GM19455 (cell line): Measurements from ENCODE around the gene EHMT1.
"Not testable (repeated sequence)": the region's sequence is repeated elsewhere in the genome, so short reads cannot be mapped to it uniquely, and the experiment has no call there.

Experiments used
- ATAC-seq: cut with Tn5 transposase; IDR thresholded peaks from one replicate; pipeline ENCODE4 v1.9.1; 2021; ENCODE audit not compliant: unreplicated experiment

The EHMT1 gene

DNA sequence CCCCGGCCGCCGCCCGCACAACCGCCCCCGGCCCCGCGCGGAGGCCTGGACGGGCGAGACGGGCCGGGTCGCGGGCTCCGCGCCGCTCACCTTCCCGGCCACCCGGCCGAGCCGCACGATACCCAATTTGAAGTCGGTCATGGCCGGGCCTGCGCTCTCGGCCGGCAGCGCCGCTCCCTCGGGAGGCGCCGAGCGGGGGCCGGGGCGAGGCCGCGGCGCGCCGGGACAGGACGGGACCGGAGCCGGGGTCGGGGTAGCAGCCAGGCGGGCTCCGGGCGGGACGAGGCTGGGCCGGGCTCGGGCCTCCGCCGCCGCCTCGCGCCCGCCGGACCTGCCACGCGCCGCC lies 28.7 kb upstream of the EHMT1 start:
- ATAC-seq, result peak; percentile 21

- ATAC-seq, result peak; percentile 75
These were observed 28.1 kb upstream of the EHMT1 start, which contains the start of gene ZMYND19 for GRCh38 chr9:137590469-137591383. TSS of gene ZMYND19 (minus strand) at chr9:137590512. CDS start at chr9:137590263, 249 bp downstream.

- ATAC-seq, result no peak
These were observed 26.0 kb upstream of the EHMT1 start for GRCh38 chr9:137592767-137593166.

GRCh38 chr9:137593176-137593575 lies 25.6 kb upstream of the EHMT1 start:
- no peak for ATAC-seq

DNA sequence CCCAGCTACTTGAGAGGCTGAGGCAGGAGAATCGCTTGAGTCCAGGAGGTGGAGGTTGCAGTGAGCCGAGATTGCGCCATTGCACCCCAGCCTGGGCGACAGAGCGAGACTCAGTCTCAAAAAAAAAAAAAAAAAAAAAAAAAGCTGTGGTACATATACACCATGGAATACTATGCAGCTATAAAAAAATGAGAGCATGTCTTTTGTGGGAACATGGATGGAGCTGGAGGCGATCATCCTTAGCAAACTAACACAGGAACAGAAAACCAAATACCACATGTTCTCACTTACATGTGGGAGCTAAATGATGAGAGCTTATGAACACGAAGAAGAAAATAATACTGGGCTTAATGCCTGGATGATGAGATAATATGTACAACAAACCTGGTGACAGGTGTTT lies 22.2 kb upstream of the EHMT1 start:
- not testable (repeated sequence) for ATAC-seq

DNA sequence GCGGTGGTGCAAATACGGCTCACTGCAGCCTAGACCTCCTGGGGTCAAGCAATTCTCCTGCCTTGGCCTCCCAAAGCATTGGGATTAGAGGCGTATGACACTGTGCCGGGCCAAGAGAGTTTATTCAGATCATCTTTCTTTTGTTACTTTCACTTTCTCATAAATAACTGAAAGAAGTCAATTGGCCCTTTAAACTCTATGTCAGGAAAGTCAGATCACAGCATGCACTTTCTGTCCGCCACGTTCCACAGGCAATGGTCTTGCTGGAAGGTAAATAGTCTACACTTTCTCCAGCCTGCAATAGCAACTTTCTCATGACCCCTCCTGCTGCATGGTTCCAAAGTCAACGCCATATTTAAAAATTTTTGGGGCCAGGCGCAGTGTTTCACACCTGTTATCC lies 19.9 kb upstream of the EHMT1 start:
- ATAC-seq, result no peak

- ATAC-seq, result no peak
These were observed 16.1 kb upstream of the EHMT1 start for GRCh38 chr9:137602661-137603060.

DNA sequence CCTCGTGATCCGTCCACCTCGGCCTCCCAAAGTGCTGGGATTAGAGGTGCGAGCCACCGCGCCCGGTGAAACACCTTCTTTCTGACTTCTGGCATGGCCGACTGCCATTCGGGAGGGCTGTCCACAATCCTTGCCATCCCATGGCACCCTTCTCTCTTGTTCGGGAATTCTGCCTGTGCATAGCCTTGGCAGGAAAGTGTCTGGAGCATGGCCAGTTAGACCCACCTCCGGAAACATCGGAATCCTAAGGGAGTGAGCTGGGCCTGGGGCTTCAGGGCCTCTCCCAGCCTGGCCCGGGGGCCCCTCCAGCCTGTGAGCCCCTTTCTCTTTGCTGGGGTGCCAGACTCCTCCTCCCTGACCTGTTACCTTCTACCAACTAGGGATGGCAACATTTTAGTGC lies 14.9 kb upstream of the EHMT1 start:
- no peak for ATAC-seq

GRCh38 chr9:137604345-137605086 lies 14.3 kb upstream of the EHMT1 start:
- no peak for ATAC-seq

DNA sequence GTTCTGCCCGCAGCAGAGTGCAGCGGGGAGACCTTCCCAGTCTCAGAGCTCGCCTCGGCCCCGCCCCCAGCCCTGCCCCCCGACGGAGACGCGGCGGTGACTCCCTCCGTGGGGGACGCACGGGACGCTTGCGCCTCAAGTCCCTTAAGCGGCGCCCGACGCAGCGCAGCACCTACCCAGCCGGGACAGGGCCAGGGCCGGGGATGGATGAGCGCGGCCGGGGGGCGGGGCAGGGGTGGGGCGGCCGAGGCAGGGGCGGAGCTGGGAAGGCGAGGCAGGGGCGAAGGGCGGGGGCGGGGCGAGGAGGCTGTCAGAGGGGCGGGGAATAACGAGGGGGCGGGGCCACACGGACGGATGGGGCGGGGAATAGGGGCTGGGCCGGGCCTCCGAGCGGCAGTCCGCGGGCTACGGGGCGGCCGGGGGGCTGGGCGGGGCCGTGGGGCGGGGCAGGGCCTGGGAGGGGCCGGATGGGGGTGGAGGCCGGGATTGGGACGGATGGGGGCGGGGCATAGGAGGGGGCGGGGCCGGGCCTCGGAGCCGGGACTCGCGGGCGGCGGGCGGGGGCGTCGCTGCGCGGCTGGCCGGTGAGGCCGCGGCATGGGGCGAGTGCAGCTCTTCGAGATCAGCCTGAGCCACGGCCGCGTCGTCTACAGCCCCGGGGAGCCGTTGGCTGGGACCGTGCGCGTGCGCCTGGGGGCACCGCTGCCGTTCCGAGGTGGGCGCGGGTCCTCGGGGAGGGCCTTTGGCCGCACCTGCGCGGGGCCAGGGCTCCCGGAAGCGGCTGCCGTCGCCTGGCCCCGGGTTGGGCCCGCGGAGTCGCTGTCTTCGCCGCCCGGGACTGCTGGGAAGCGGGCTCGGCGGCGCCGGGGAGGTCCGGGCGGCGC lies 13.4 kb upstream of the EHMT1 start, which contains the start of gene ARRDC1:
Gene ARRDC1, plus strand, starts transcription at position 566 of the 884 bp plus-strand sequence. Its CDS starts 32 bp downstream, at position 598.
- peak; percentile 64 for ATAC-seq

GRCh38 chr9:137606005-137606621 lies 12.7 kb upstream of the EHMT1 start:
- peak; percentile 21 for ATAC-seq

DNA sequence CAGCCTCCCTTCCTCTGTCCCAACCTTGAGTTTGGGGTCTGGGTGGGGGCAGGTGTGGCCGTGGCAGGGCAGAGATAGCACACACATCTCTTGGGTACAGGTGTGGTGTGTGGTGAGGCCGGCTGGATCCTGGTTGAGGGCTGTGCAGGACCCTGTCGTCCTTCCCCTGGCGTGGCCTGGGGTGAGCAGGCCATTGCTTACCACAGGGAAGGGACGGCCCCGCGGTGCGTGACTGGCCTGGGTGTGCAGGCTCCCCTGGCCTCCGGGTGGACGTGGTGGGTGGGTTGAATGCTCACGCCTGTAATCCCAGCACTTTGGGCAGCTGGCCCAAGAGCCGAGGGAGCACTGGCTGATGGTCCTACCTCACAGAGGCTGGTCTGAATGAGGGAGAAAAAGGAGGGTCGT lies 12.1 kb upstream of the EHMT1 start:
- ATAC-seq, result no peak

DNA sequence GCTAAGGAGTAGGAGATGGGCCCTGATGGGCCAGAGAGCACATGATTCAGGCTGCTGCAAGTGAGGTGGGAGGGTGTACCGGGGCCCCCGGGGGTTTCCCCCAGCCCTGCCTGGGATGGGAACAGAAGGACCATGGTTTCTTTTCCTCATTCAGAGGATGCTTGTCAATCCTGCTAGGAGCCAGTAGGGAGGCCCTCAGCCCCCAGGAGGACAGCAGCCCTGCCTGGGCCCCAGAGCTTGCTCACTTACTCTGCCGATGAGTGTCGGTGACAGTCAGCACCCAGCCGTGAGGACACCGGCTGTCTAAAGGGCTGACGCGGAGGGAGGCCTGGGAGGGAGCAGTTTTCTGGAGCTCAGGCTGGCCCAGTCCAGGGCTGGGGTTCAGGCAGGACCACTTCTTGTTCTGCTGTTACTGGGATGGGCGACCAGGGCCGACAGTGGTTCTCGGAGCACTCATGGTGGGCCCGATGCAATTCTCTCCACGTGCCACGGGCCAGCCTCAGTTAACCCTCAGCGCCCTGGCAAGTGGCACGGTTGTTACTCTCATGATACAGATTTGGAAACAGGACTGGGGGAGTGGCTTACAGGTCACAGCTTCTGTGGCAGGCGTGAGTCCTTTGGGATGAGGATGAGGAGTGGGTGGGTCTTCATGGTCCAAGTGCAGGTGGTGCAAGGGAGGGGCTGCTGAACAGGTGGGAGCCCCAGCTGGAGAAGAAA lies 11.5 kb upstream of the EHMT1 start:
- ATAC-seq, result no peak

DNA sequence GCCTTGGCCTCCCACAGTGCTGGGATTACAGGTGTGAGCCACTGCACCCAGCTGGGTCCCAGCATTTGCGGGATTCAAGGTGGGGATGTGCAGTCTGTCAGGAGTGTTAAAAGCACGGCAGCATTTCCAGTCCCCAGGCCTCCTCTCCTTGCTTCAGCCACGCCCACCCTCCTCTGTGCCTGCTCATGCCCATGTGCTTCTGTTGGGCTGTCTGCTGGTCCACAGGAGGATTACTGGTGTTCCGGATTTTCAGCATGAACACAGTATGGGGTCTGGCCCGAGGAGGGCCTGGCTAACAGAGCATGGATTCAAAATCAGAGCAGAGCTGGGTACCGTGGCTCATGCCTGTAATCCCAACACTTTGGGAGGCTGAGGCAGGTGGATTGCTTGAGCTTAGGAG lies 7.9 kb upstream of the EHMT1 start:
- ATAC-seq, result no peak

DNA sequence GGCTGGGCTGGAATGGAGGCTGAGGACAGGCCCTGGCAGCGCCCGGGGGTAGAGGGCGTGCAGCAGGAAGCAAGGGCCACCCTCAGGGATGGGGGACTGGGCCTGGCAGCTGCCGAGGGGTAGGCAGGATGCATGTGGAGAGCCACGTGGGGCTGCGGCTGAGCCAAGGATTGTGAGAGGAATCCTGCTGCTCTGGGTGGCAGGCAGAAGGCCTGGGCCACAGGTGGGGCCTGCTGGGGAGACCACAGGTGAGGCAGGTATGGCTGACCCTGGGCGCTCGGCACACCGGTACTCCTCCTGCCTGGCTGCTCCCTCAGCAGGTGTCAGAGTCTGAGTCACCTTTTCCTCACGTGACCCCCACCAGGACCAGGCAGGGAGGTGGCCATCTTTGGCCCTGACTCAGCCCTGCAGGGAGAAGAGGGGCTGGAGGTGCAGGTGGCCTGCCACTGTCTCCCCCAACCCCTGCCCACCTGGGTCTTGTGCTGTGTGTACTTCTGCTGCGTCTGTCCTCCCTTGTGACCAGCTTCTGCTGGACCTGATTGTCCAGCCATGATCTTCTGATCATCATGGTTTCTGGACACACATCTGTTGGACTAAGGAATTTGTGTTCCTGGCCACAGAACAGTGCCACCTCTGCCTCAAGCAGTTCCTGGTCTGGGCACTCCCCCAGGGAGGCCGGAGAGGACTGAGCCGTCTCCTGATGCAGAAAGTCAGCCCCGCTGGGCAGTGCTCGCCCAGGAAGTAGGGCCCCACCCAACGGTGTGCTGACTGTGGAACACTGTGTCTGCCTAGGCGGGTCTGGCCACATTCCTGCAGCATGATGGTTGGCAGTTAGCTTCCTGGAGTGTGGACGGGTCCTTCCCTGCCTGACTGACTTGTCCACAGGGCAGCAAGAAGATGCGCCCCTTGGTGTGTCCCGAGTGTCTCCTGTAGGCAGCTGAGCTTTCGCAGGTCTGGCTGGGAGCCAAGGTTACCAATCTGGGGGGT lies 6.9 kb upstream of the EHMT1 start:
- no peak for ATAC-seq

GRCh38 chr9:137612741-137613142 lies 6.1 kb upstream of the EHMT1 start:
- ATAC-seq, result no peak

DNA sequence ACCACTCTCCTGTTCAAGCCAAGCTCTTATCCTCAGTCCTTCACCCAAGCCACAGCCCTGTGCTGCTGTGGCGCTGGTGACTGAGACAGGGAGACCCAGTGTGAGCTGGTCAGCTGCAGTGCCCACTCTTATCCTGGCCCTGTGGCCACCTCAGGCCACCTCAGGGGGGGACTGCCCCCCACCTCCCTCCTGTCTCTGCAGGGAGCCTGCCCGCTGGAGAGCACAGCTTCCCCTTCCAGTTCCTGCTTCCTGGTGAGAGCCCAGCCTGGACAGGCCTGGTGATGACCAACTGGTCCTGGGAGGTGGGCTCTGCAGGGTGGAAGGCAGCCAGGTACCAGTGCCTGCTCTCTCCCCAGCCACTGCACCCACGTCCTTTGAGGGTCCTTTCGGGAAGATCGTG lies 5.5 kb upstream of the EHMT1 start:
- ATAC-seq, result no peak

DNA sequence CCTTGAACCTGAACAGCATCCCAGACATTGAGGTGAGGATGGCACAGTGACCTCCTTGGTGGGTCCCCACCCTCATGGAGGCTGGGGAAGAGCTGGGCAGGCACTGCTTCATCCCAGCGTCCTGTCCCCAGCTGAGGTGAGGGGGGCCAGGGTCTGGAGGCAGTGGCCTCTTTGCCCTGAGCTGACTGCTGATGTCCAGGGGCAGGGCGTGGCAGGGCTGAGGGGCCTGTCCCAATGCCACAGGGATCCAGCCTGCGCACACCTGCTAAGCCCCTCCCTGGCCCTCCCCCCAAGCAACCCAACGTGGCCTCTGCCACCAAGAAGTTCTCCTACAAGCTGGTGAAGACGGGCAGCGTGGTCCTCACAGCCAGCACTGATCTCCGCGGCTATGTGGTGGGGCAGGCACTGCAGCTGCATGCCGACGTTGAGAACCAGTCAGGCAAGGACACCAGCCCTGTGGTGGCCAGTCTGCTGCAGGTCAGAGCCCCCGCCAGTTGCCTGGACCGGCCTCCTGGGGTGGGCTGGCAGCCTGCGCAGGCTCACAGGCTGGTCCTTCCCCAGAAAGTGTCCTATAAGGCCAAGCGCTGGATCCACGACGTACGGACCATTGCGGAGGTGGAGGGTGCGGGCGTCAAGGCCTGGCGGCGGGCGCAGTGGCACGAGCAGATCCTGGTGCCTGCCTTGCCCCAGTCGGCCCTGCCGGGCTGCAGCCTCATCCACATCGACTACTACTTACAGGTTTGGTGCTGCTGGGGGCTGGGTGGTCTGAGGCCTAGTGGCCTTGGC lies 4.9 kb upstream of the EHMT1 start:
- no peak for ATAC-seq
